EL (cell line): Measurements from ENCODE around the gene LRWD1.
"Not testable (repeated sequence)": the region's sequence is repeated elsewhere in the genome, so short reads cannot be mapped to it uniquely, and the experiment has no call there.

Experiments used
- DNase-seq: peaks from one replicate; pipeline ENCODE4 v3.0.0-alpha.2; 2016

Gene LRWD1

DNA sequence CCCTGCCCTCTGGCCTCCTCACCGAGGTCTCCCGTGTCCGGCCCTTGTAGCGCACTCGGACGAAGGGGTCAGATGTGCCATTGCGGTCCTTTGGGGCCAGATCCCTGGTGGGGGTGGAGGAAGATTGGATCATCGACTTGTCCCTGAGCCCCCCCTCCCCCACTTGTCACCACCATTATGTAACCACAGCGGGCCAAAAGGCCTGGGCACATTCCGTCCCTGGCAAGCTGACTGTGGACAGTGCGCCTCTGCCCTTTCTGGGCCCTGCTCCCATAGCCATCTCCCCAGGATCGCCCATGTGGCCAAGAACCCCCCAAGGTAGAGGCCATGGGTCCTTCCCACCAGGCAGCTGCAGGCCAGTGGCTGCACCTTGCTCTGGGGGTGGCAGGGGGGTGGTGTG, 38.4 kb downstream of the LRWD1 start:
- DNase-seq: not testable (repeated sequence)

DNA sequence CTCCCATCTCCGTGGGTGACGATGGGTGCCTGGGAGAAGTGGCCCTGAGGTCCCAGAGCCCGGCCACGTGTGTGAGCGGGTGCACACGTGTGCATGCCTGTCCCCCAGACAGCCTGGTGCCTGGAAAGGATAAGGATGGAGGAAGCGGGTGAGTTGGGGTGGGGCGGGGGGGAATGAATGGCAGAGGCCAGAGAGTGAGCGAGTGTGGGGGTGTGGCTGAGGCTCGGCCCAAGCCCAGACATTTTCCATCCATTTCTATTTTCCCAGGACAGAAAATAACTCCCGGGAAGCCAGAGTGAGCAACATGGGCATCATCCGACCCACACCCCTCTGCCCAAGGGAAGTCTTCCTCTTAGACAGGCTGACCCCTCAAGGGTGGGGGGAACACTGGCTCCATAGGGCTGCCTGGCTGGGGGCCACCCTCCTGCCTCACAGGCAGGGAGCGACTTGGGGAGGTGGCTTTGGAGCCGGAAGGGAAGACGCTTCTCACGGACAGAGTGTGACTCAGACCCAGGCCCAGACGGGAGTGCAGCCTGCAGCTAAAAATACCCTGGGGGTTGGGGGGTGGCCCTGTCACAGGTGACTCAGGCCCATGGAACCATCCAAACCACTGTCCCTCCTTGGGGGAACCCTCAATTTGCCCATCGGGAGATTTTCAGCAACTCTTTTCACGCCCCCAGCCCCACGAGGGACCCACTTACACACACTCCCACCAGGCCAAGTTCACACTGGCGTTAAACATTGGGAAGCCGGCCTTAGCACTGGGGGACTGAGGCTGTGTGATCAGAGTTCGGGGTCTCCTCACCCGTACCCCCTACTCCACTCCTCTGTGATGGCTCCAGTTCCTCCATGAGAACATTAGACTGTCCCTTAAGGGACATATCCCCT, 40.8 kb downstream of the LRWD1 start:
- DNase-seq: not testable (repeated sequence)

- not testable (repeated sequence) for DNase-seq
Observed at GRCh38 chr7:102507410-102508088, 42.8 kb downstream of the LRWD1 start.

- not testable (repeated sequence) for DNase-seq
Observed at GRCh38 chr7:102510575-102510974, 45.8 kb downstream of the LRWD1 start.

DNA sequence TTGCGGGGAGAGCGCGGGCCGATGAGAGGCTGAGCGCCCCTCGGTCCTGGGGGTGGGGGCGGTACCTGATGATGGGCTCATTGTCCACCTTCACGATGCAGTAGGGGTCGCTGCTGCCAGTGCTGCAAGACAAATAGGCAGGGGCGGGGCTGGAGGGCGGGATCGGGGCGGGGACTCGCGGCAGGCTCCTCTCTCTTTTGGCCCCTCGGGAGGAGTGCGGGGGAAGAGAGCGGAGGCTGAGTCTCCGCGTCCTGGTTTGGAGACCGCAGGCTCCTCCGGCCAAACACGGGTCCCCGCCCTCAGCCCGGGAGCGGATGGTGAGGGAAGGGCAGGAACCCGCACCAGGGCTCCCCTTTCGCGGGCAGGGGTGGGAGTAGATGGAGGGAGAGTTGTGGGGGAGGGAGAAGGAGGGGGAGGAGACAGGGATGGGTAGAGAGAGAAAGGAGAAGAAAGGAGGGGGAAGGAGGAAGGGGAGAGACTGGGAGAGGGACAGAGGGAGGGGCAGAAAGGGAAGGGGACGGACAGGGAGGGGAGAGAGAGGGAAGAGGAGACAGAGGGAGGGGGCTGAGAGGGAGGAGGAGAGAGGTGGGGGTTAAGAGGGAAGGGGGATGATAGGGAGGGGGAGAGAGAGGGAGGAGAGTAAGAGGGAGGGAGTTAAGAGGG, 47.2 kb downstream of the LRWD1 start:
- not testable (repeated sequence) for DNase-seq

DNA sequence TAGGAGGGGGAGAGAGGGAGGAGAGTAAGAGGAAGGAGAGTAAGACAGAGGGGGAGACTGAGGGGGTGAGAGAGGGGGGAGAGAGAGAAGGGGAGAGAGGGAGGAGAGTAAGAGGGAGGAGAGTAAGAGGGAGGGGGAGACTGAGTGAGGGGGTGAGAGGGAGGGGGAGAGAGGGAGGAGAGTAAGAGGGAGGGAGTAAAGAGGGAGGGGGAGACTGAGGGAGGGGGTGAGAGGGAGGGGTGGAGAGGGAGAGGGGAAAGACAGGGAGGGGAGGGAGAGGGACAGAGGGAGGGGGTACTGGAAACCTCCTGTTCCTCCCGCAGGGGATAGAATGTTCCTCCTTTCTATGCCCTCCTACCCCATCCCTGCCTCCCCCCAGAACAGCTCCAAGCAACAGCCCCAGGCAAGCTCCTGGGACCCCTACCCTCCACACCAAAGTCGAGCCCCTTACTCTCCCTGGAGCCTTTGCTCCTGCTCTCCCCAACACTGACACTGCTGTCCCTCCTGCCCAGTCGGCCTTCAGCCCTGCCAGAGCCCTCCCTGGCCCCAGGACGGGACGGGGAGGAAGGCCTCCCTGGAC, 47.9 kb downstream of the LRWD1 start:
- peak; percentile 92 for DNase-seq

- DNase-seq: not testable (repeated sequence)
Observed at GRCh38 chr7:102514881-102515721, 50.3 kb downstream of the LRWD1 start.

DNA sequence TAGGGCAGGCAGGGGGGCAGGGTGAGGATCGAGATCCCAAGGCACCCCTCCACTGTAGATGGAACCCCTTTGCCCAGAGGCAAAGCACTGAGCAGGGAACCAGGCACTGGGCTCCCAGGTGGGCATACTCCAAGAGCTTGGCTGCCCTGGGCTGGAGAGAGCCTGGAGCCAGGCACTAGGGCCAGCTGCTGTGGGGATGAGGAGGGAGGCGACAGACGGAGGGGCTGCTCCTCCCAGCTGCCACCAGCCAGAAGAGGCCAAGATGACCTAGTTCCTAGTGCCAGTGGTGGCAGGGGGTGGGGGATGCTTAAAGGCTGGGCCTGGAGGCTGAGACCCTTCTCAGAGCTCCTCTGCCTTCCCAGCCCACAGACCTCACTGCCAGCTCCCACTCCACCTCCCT, 51.1 kb downstream of the LRWD1 start:
- DNase-seq: not testable (repeated sequence)

DNA sequence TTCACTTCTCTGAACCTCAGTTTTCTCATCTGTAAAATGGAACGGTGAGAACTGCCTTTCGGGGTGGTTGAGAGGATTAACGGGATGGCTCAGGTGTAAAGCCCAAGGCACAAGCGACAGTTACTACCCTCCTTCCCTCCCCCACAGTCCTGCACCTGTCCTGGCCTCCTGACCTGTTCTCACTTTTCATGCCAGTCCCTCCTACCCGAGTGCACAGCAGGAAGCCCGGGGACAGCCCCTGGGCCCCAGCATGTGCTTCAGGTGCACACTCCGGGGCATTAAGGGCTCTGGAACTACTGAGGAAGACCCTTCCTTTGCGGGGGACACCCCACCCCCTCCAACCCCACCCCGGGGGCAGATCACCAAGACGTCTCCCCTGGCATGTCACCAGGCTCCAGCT, 52.2 kb downstream of the LRWD1 start:
- DNase-seq: not testable (repeated sequence)

GRCh38 chr7:102517550-102518147, 52.9 kb downstream of the LRWD1 start, which contains the start of gene RASA4B:
TSS of gene RASA4B (minus strand) at chr7:102517777. CDS start at chr7:102517710, 67 bp downstream.
- peak; percentile 43 for DNase-seq

- DNase-seq: peak; percentile 78
Observed at GRCh38 chr7:102520797-102521196, 56.0 kb downstream of the LRWD1 start.
